ENCODE results near the gene TMEM204. TPM values are rescaled to one million over a fixed set of nuclear protein-coding genes. Genes with fewer than 3 reads are reported as not detected.
A peak's percentile ranks its signal among the peaks of the same experiment; 100 is the strongest.

The TMEM204 gene
- total RNA-seq, 4 donors from 2014 or later, result 9.4 to 22.5 (median 13.3) TPM

GRCh38 chr16:1540556-1540855 is 7.0 kb downstream of the TMEM204 start:
- Histone ChIP-seq H3K36me3 (no peaks in the 10 kb centered on the region), H3K9me3 (no peaks in the 10 kb centered on the region), H3K4me3 (no peak overlapping the region), H3K27me3 (no peaks in the 10 kb centered on the region), H3K27ac (no peak overlapping the region), H3K4me1 (peaks cover 9 to 37% (median 23%) of the 10 kb centered on the region in 4 donors)
- TF ChIP-seq POLR2AphosphoS5 (IDR thresholded peaks at IDR 0.05) (no peak), POLR2A (IDR thresholded peaks at IDR 0.05) (no peak), EP300 (IDR thresholded peaks at IDR 0.05; ENCODE audit: low read depth) (no peak), CTCF (IDR thresholded peaks at IDR 0.05) (no peak)
- in situ Hi-C loops (cut with MboI; ENCODE audit: low pct_ligation_motif_present in 1 of 4, low pct_unique_long_range_greater_than_20kb in 1 of 4, low sequenced_read_pairs in 3 of 4) (no loop called here), intact Hi-C loops (cut with DNase I; ENCODE audit: low total_unique reads) (no loop called here)
- 67 to 94% methylated on average over 1 to 8 of the region's 8 CpGs for WGBS, 2 donors (ENCODE audit: low coverage in 1 of 2)
- no peak for DNase-seq

- Histone ChIP-seq H3K4me3 (no peak overlapping the region), H3K4me1 (peaks cover 14 to 41% (median 28%) of the 10 kb centered on the region in 4 donors), H3K36me3 (no peaks in the 10 kb centered on the region), H3K27ac (peak overlapping the region in 2 of 4 donors; percentile 38 to 87), H3K27me3 (no peaks in the 10 kb centered on the region), H3K9me3 (no peaks in the 10 kb centered on the region)
- WGBS, 2 donors (ENCODE audit: low coverage in 1 of 2), result 90% methylated on average over 36 of the region's 41 CpGs; no CpG with 5 or more reads in 1 of the 2 donors
- TF ChIP-seq POLR2A (IDR thresholded peaks at IDR 0.05) (no peak), EP300 (IDR thresholded peaks at IDR 0.05; ENCODE audit: low read depth) (no peak), CTCF (IDR thresholded peaks at IDR 0.05) (no peak), POLR2AphosphoS5 (IDR thresholded peaks at IDR 0.05) (no peak)
- DNase-seq, result no peak
- intact Hi-C loops (cut with DNase I; ENCODE audit: low total_unique reads), result no loop called here
- in situ Hi-C loops (cut with MboI; ENCODE audit: low pct_ligation_motif_present in 1 of 4, low pct_unique_long_range_greater_than_20kb in 1 of 4, low sequenced_read_pairs in 3 of 4), result no loop called here
These were observed 8.1 kb downstream of the TMEM204 start for GRCh38 chr16:1541293-1542165.

- Histone ChIP-seq H3K27ac (peak overlapping the region; percentile 38 to 87 (median 68)), H3K9me3 (no peaks in the 10 kb centered on the region), H3K36me3 (no peaks in the 10 kb centered on the region), H3K27me3 (no peaks in the 10 kb centered on the region), H3K4me3 (no peak overlapping the region), H3K4me1 (peaks cover 14 to 41% (median 30%) of the 10 kb centered on the region in 4 donors)
- no peak for TF ChIP-seq EP300 (IDR thresholded peaks at IDR 0.05; ENCODE audit: low read depth)
- TF ChIP-seq CTCF (IDR thresholded peaks at IDR 0.05), result no peak
- no peak for TF ChIP-seq POLR2AphosphoS5 (IDR thresholded peaks at IDR 0.05)
- no peak for TF ChIP-seq POLR2A (IDR thresholded peaks at IDR 0.05)
- 73% methylated on average over 2 of the region's 2 CpGs; no CpG with 5 or more reads in 1 of the 2 donors for WGBS, 2 donors (ENCODE audit: low coverage in 1 of 2)
- intact Hi-C loops (cut with DNase I; ENCODE audit: low total_unique reads) (no loop called here), in situ Hi-C loops (cut with MboI; ENCODE audit: low pct_ligation_motif_present in 1 of 4, low pct_unique_long_range_greater_than_20kb in 1 of 4, low sequenced_read_pairs in 3 of 4) (no loop called here)
- no peak for DNase-seq
These were observed 8.7 kb downstream of the TMEM204 start for GRCh38 chr16:1542166-1542500.

- Histone ChIP-seq H3K4me1 (peaks cover 14 to 43% (median 30%) of the 10 kb centered on the region in 4 donors), H3K36me3 (no peaks in the 10 kb centered on the region), H3K4me3 (no peak overlapping the region), H3K27me3 (no peaks in the 10 kb centered on the region), H3K9me3 (no peaks in the 10 kb centered on the region), H3K27ac (peak overlapping the region; percentile 38 to 87 (median 68))
- 80 to 92% methylated on average over 1 to 18 of the region's 18 CpGs for WGBS, 2 donors (ENCODE audit: low coverage in 1 of 2)
- DNase-seq, result no peak
- TF ChIP-seq POLR2AphosphoS5 (IDR thresholded peaks at IDR 0.05) (no peak), POLR2A (IDR thresholded peaks at IDR 0.05) (no peak), CTCF (IDR thresholded peaks at IDR 0.05) (no peak), EP300 (IDR thresholded peaks at IDR 0.05; ENCODE audit: low read depth) (no peak)
- in situ Hi-C loops (cut with MboI; ENCODE audit: low pct_ligation_motif_present in 1 of 4, low pct_unique_long_range_greater_than_20kb in 1 of 4, low sequenced_read_pairs in 3 of 4) (no loop called here), intact Hi-C loops (cut with DNase I; ENCODE audit: low total_unique reads) (no loop called here)
These were observed 9.1 kb downstream of the TMEM204 start for GRCh38 chr16:1542533-1542932.

All from transverse colon (tissue), 4 donors.